ENCODE results near the gene ENPP1.
"Not testable (repeated sequence)": the region's sequence is repeated elsewhere in the genome, so short reads cannot be mapped to it uniquely, and the experiment has no call there.

Gene ENPP1

DNA sequence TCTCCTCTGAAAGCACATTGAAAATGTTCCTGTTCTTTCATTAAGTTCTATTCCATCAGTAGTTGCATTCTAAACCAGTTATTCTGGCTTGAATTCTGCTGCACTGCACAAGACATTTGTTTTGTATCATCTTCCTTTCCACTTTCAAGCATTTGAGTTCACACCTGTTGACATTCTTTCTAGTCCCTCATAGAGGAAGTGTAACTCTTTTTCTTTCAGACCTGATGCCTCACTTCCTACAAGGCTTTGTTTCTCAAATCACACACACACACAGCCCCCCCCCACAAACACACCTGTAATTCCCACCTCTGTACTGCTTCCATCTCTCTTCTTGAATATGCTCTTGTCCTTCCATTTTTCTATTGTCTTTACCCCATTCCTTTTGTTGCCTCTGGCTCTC is 92.4 kb downstream of the ENPP1 start:
- DNase-seq (ENCODE audit: low spot score in 2 of 2) (no peak), ATAC-seq (replicated peaks; ENCODE audit: extremely low read depth, poor library complexity, severe bottlenecking) (no peak)
- no peaks in the 10 kb centered on the region for H3K36me3 Mint-ChIP-seq (ENCODE audit: insufficient read depth)
- no peak overlapping the region for H3K27ac Mint-ChIP-seq (ENCODE audit: low read depth)
- no peaks in the 10 kb centered on the region for H3K4me1 Mint-ChIP-seq
- H3K4me3 Mint-ChIP-seq = no peak overlapping the region
- no peaks in the 10 kb centered on the region for H3K9me3 Mint-ChIP-seq
- peaks cover 53% of the 10 kb centered on the region for H3K27me3 Mint-ChIP-seq

DNA sequence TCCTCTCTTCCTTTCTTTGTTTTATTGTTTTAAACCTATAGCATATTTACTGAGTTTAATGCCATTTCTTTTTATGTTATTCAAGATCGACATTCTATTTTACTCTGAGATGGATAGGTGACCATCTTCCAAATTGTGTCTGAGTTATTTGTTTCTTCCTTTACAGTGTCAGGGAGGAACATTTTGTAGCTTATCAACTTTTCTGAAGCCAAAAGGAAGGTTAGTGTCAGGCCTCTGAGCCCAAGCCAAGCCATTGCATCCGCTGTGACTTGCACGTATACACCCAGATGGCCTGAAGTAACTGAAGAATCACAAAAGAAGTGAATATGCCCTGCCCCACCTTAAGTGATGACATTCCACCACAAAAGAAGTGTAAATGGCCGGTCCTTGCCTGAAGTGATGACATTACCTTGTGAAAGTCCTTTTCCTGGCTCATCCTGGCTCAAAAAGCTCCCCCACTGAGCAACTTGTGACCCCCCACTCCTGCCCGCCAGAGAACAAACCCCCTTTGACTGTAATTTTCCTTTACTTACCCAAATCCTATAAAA is 93.6 kb downstream of the ENPP1 start:
- H3K4me3 Mint-ChIP-seq; H3K9me3 Mint-ChIP-seq; H3K27ac Mint-ChIP-seq (ENCODE audit: low read depth); DNase-seq (ENCODE audit: low spot score in 2 of 2); H3K36me3 Mint-ChIP-seq (ENCODE audit: insufficient read depth); H3K4me1 Mint-ChIP-seq; ATAC-seq (replicated peaks; ENCODE audit: extremely low read depth, poor library complexity, severe bottlenecking): not testable (repeated sequence)
- peaks cover 62% of the 10 kb centered on the region for H3K27me3 Mint-ChIP-seq

DNA sequence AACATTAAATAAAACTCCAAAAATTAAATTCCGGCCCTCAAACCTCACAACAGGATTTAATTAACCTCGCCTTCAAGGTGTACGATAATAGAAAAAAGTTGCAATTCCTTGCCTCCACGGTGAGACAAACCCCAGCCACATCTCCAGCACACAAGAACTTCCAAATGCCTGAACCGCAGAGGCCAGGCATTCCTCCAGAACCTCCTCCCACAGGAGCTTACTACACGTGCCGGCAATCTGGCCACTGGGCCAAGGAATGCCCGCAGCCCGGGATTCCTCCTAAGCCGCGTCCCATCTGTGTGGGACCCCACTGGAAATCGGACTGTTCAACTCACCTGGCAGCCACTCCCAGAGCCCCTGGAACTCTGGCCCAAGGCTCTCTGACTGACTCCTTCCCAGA is 95.9 kb downstream of the ENPP1 start:
- H3K4me3 Mint-ChIP-seq; H3K9me3 Mint-ChIP-seq; ATAC-seq (replicated peaks; ENCODE audit: extremely low read depth, poor library complexity, severe bottlenecking); DNase-seq (ENCODE audit: low spot score in 2 of 2); H3K4me1 Mint-ChIP-seq; H3K36me3 Mint-ChIP-seq (ENCODE audit: insufficient read depth); H3K27ac Mint-ChIP-seq (ENCODE audit: low read depth): not testable (repeated sequence)
- peaks cover 68% of the 10 kb centered on the region for H3K27me3 Mint-ChIP-seq

DNA sequence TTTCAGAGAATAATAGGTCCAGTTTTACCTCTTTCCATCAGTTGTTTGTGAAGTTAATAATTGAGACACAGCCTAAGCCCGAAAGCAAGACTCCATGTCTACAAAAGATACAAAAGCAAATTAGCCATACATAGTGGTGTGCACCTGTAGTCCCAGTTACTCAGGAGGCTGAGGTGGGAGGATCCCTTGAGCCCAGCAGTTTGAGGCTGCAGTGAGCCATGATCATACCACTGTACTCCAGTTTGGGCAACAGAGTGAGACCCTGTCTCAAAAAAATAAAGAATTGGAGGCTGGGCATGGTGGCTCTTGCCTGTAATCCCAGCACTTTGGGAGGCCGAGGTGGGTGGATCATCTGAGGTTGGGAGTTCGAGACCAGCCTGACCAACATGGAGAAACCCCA is 101.0 kb downstream of the ENPP1 start:
- not testable (repeated sequence) for H3K4me1 Mint-ChIP-seq; H3K36me3 Mint-ChIP-seq (ENCODE audit: insufficient read depth); H3K27ac Mint-ChIP-seq (ENCODE audit: low read depth); H3K4me3 Mint-ChIP-seq; DNase-seq (ENCODE audit: low spot score in 2 of 2); ATAC-seq (replicated peaks; ENCODE audit: extremely low read depth, poor library complexity, severe bottlenecking); H3K9me3 Mint-ChIP-seq
- H3K27me3 Mint-ChIP-seq = peaks cover 58% of the 10 kb centered on the region

DNA sequence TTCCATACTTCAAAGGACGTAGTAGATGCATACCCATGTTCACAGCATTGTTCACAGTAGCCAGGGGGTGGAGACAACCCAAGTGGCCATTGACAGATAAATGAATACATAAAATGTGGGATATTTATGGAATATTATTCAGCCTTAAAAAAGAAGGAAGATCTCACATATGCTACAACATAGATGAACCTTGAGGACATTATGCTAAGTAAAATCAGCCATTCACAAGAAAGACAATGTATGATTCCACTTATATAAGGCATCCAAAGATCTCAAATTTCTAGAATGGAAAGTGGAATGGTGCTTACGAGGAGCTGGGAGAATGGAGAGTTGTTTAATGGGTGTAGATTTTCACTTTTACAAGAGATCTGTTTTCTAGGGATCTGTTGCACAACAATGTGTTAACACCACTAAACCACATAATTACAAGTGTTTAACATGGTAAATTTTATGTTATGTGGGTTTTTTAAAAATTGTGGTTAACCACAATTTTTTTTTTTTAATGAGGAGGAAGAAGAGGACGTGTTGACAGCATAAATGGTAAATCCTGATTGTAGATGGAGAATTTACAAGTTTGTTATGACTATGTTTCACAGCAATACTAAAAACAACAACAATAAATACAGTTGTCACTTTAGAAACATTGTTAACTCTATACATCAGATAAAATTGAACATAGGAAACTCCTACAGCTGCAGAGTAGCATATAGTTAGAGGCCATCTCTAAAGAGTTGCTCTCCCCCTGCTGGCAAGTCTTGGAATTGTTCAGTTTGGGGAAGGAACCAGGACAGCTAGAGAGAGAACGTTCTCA is 101.8 kb downstream of the ENPP1 start:
- peak; percentile 58 to 61 for DNase-seq (ENCODE audit: low spot score in 2 of 2)
- Mint-ChIP-seq H3K27ac (ENCODE audit: low read depth) (peak overlapping the region; percentile 6), H3K9me3 (no peaks in the 10 kb centered on the region), H3K36me3 (ENCODE audit: insufficient read depth) (peaks cover 3% of the 10 kb centered on the region), H3K4me1 (peaks cover 7% of the 10 kb centered on the region), H3K27me3 (peaks cover 51% of the 10 kb centered on the region), H3K4me3 (peak overlapping the region; percentile 17)
- peak; percentile 88 for ATAC-seq (replicated peaks; ENCODE audit: extremely low read depth, poor library complexity, severe bottlenecking)

DNA sequence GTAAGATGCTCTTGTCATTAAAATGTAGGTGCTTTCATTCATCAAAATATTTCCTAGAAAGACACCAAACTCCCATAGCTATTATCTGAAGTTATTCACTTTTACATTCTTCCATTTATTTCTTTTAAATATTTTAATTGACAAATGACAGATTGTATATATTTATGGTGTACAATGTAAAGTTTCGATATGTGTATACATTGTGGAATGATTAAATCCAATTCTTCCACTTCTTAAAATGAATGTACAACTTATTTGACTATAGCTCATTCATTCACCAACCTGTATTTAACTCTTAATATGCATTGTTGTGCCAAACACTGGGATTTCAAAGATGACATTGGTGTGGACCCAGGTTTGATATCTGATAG is 102.4 kb downstream of the ENPP1 start:
- Mint-ChIP-seq H3K9me3 (no peaks in the 10 kb centered on the region), H3K4me3 (no peak overlapping the region), H3K4me1 (peaks cover 7% of the 10 kb centered on the region), H3K27me3 (peaks cover 46% of the 10 kb centered on the region), H3K36me3 (ENCODE audit: insufficient read depth) (peaks cover 3% of the 10 kb centered on the region), H3K27ac (ENCODE audit: low read depth) (no peak overlapping the region)
- DNase-seq (ENCODE audit: low spot score in 2 of 2) (no peak), ATAC-seq (replicated peaks; ENCODE audit: extremely low read depth, poor library complexity, severe bottlenecking) (no peak)

GRCh38 chr6:131910956-131911355 is 103.1 kb downstream of the ENPP1 start:
- no peak for ATAC-seq (replicated peaks; ENCODE audit: extremely low read depth, poor library complexity, severe bottlenecking)
- Mint-ChIP-seq H3K27me3 (peaks cover 46% of the 10 kb centered on the region), H3K9me3 (no peaks in the 10 kb centered on the region)

GRCh38 chr6:131911951-131912350 is 104.1 kb downstream of the ENPP1 start:
- no peak for DNase-seq (ENCODE audit: low spot score in 2 of 2)
- H3K27ac Mint-ChIP-seq (ENCODE audit: low read depth) = no peak overlapping the region
- no peak for ATAC-seq (replicated peaks; ENCODE audit: extremely low read depth, poor library complexity, severe bottlenecking)
- peaks cover 8% of the 10 kb centered on the region for H3K4me1 Mint-ChIP-seq
- H3K27me3 Mint-ChIP-seq = peaks cover 46% of the 10 kb centered on the region
- no peak overlapping the region for H3K4me3 Mint-ChIP-seq
- peaks cover 3% of the 10 kb centered on the region for H3K36me3 Mint-ChIP-seq (ENCODE audit: insufficient read depth)
- no peaks in the 10 kb centered on the region for H3K9me3 Mint-ChIP-seq

More at GRCh38 chr6:131910956-131911355, 103.1 kb downstream of the ENPP1 start:
- peaks cover 7% of the 10 kb centered on the region for H3K4me1 Mint-ChIP-seq
- peaks cover 3% of the 10 kb centered on the region for H3K36me3 Mint-ChIP-seq (ENCODE audit: insufficient read depth)
- H3K4me3 Mint-ChIP-seq = no peak overlapping the region
- DNase-seq (ENCODE audit: low spot score in 2 of 2) = no peak
- H3K27ac Mint-ChIP-seq (ENCODE audit: low read depth) = no peak overlapping the region

- Mint-ChIP-seq H3K27me3 (peaks cover 55% of the 10 kb centered on the region), H3K9me3 (no peaks in the 10 kb centered on the region), H3K4me1 (peaks cover 18% of the 10 kb centered on the region), H3K27ac (ENCODE audit: low read depth) (no peak overlapping the region), H3K36me3 (ENCODE audit: insufficient read depth) (peaks cover 3% of the 10 kb centered on the region), H3K4me3 (no peak overlapping the region)
- ATAC-seq (replicated peaks; ENCODE audit: extremely low read depth, poor library complexity, severe bottlenecking) (no peak), DNase-seq (ENCODE audit: low spot score in 2 of 2) (no peak)
Observed at GRCh38 chr6:131914234-131914633, 106.4 kb downstream of the ENPP1 start.

- no peaks in the 10 kb centered on the region for H3K36me3 Mint-ChIP-seq (ENCODE audit: insufficient read depth)
- H3K4me1 Mint-ChIP-seq = peaks cover 12% of the 10 kb centered on the region
- no peak overlapping the region for H3K27ac Mint-ChIP-seq (ENCODE audit: low read depth)
- H3K9me3 Mint-ChIP-seq = no peaks in the 10 kb centered on the region
- ATAC-seq (replicated peaks; ENCODE audit: extremely low read depth, poor library complexity, severe bottlenecking) (peak; percentile 19), DNase-seq (ENCODE audit: low spot score in 2 of 2) (no peak)
- peaks cover 64% of the 10 kb centered on the region for H3K27me3 Mint-ChIP-seq
- H3K4me3 Mint-ChIP-seq = no peak overlapping the region
Observed at GRCh38 chr6:131914967-131915751, 107.3 kb downstream of the ENPP1 start.

DNA sequence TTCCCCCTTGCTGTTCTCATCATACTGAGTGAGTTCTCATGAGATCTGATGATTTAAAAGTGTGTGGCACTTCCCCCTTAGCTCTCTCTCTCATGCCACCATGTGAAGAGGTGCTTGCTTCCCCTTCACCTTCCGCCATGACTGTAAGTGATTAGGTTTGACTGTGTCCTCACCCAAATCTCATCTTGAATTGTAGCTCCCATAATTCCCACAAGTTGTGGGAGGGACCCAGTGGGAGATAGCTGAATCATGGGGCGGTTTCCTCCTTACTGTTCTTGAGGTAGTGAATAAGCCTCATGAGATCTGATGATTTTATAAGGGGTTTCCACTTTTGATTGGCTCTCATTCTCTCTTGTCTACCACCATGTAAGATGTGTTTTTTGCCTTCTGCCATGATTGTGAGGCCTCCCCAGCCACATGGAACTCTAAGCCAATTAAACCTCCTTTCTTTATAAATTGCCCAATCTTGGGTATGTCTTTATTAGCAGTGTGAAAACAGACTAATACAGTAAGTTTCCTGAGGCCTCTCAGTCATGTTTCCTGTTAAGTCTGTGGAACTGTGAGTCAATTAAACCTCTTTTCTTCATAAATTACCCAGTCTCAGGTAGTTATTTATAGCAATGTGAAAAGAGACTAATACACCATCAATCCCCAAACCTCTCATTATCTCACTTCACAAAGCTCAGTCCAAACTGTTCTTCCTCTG is 108.4 kb downstream of the ENPP1 start:
- not testable (repeated sequence) for ATAC-seq (replicated peaks; ENCODE audit: extremely low read depth, poor library complexity, severe bottlenecking); H3K9me3 Mint-ChIP-seq; DNase-seq (ENCODE audit: low spot score in 2 of 2); H3K4me3 Mint-ChIP-seq; H3K27ac Mint-ChIP-seq (ENCODE audit: low read depth); H3K36me3 Mint-ChIP-seq (ENCODE audit: insufficient read depth)
- Mint-ChIP-seq H3K27me3 (peaks cover 66% of the 10 kb centered on the region), H3K4me1 (peaks cover 12% of the 10 kb centered on the region)

DNA sequence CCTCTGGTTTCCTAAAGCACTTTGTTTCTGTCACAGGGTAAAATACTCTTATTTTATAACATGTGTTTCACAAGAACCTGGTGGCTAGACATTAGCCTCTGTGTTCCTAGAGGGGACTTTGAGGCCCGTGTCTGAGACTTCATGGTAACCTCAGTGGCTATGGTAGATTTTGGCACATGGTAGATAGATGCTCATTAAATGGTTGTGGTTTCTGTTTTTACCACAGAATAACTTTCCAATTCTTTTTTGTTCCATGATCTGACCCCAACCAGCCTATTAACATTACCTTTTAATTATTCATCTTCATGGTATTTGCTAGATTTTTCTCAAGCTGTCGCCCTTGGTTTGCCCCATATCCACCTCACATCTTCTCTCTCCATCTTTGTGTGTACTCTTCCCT is 109.0 kb downstream of the ENPP1 start:
- H3K4me1 Mint-ChIP-seq = peaks cover 12% of the 10 kb centered on the region
- ATAC-seq (replicated peaks; ENCODE audit: extremely low read depth, poor library complexity, severe bottlenecking) (no peak), DNase-seq (ENCODE audit: low spot score in 2 of 2) (no peak)
- no peak overlapping the region for H3K27ac Mint-ChIP-seq (ENCODE audit: low read depth)
- H3K27me3 Mint-ChIP-seq = peaks cover 60% of the 10 kb centered on the region
- no peaks in the 10 kb centered on the region for H3K9me3 Mint-ChIP-seq
- no peak overlapping the region for H3K4me3 Mint-ChIP-seq
- no peaks in the 10 kb centered on the region for H3K36me3 Mint-ChIP-seq (ENCODE audit: insufficient read depth)

Data from central memory CD8-positive, alpha-beta T cell (primary cell).